Lung (tissue), 12 donors: ENCODE results near the gene B3GNT2. TPM values are rescaled to one million over a fixed set of nuclear protein-coding genes. Genes with fewer than 3 reads are reported as not detected.
A peak's percentile ranks its signal among the peaks of the same experiment; 100 is the strongest.

Source experiments
- ATAC-seq: fragments of 200-7000 bp; cut with Tn5 transposase; one replicate; pipeline ENCODE4 v1.9.1; 2020; ENCODE audit warnings: moderate number of reproducible peaks; ENCODE audit not compliant: insufficient read depth, low FRiP score
- DNase-seq, 3 donors: peaks; one replicate each; pipeline ENCODE4 v3.0.0-alpha.2; 2013 to 2017
- H3K27ac ChIP-seq, 2 donors: one replicate each; pipeline ENCODE4 v1.5.1; 2013; ENCODE audit warnings: mild to moderate bottlenecking in 2 of 2, moderate library complexity in 2 of 2, control low read depth in 1 of 2, inconsistent platforms in 1 of 2, low read depth in 1 of 2, low read length in 1 of 2
- H3K27me3 ChIP-seq, 3 donors: one replicate each; pipeline ENCODE4 v1.5.1; 2013; ENCODE audit warnings: low read length in 2 of 3; ENCODE audit not compliant: control insufficient read depth in 3 of 3, insufficient read depth in 3 of 3
- H3K36me3 ChIP-seq, 4 donors: one replicate each; pipeline ENCODE4 v1.5.1; 2013; ENCODE audit warnings: low read length in 4 of 4, mild to moderate bottlenecking in 1 of 4, moderate library complexity in 1 of 4; ENCODE audit not compliant: control insufficient read depth in 4 of 4, insufficient read depth in 4 of 4
- H3K4me1 ChIP-seq, 5 donors: one replicate each; pipeline ENCODE4 v1.5.1; 2013; ENCODE audit warnings: low read length in 5 of 5, mild to moderate bottlenecking in 2 of 5, moderate library complexity in 1 of 5; ENCODE audit not compliant: control insufficient read depth in 5 of 5, insufficient read depth in 5 of 5
- H3K4me3 ChIP-seq: one replicate; pipeline ENCODE4 v1.5.1; 2013; ENCODE audit warnings: mild to moderate bottlenecking, control low read depth, moderate library complexity
- H3K9ac ChIP-seq, 2 donors: one replicate each; pipeline ENCODE4 v1.5.1; 2013; ENCODE audit warnings: low read length in 2 of 2, control low read depth in 1 of 2; ENCODE audit not compliant: insufficient read depth in 1 of 2
- H3K9me3 ChIP-seq, 4 donors: one replicate each; pipeline ENCODE4 v1.5.1; 2013; ENCODE audit warnings: low read length in 3 of 4, mild to moderate bottlenecking in 1 of 4, moderate library complexity in 1 of 4; ENCODE audit not compliant: control insufficient read depth in 4 of 4, insufficient read depth in 3 of 4
- WGBS, 2 donors: extraction: QIAGEN DNeasy Blood & Tissue Kit; methylation state at CpG; one replicate each; pipeline ENCODE4 v1.1.7; 2013; 5-methylcytosine and 5-hydroxymethylcytosine counted together
- polyA plus RNA-seq, 2 donors: library from polyadenylated mRNA; stranded (reverse); fragments of 200-250 nt; gene quantifications; one replicate each; pipeline ENCODE4 v1.2.1, GENCODE V29; 2013
- total RNA-seq, 2 donors: library from RNA; depleted of rRNA in 1 of 2; stranded (reverse); fragments of >200 nt in 1 of 2; gene quantifications; one replicate each; pipeline ENCODE4 v1.2.1, GENCODE V29; 2014 to 2021
- TF ChIP-seq, protein P1 (sequence below): IDR thresholded peaks from 2 replicates; pipeline ENCODE4 v1.5.1; 2012; ENCODE audit warnings: mild to moderate bottlenecking; ENCODE audit errors: control extremely low read depth, extremely low read depth
- donor health status: control.
- donor health status: control.
- donor health status: Bipolar disorder and iron deficiency.
- donor health status: healthy.
- donor health status: DM: yes; HTN: yes; CAD: no.

The B3GNT2 gene
- total and polyA plus RNA-seq, 4 donors: 11.4 to 41.8 (median 25.4) TPM

DNA sequence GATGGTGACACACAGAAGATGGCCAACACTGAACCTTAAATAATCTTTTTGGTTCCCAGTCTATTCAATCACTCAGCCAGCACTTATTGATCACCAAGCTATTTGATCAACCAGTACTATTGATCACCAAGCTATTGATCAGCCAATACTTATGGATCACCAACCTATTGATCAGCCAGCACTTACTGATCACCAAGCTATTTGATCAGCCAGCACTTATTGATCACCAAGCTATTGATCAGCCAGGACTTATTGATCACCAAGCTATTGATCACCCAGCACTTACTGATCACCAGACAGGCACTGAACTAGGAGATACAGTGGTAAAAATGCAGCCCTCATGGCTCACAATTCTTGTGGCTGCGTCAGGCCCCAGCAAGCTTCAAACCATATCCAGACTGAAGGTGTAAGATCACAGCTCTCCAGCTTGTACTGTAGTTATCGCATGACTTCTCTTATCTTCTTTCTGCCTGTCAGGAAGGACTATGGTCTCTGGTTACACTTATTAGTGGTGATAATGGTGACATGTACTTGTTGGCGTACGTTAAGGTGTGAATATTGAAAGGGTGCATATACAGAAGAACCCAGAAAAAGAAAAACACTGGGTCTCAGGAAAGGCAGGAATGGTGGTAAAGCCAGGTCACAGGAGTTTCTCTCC lies 18.4 kb upstream of the B3GNT2 start:
- 94 to 96% methylated on average over 4 of the region's 4 CpGs for WGBS, 2 donors
- Histone ChIP-seq H3K27ac (no peak overlapping the region), H3K27me3 (no peaks in the 10 kb centered on the region), H3K36me3 (no peaks in the 10 kb centered on the region), H3K9me3 (no peaks in the 10 kb centered on the region), H3K4me1 (peaks cover 6 to 18% (median 8%) of the 10 kb centered on the region in 5 donors), H3K4me3 (no peak overlapping the region), H3K9ac (no peak overlapping the region)
- DNase-seq (no peak), ATAC-seq (no peak)
- TF ChIP-seq, protein P1, sequence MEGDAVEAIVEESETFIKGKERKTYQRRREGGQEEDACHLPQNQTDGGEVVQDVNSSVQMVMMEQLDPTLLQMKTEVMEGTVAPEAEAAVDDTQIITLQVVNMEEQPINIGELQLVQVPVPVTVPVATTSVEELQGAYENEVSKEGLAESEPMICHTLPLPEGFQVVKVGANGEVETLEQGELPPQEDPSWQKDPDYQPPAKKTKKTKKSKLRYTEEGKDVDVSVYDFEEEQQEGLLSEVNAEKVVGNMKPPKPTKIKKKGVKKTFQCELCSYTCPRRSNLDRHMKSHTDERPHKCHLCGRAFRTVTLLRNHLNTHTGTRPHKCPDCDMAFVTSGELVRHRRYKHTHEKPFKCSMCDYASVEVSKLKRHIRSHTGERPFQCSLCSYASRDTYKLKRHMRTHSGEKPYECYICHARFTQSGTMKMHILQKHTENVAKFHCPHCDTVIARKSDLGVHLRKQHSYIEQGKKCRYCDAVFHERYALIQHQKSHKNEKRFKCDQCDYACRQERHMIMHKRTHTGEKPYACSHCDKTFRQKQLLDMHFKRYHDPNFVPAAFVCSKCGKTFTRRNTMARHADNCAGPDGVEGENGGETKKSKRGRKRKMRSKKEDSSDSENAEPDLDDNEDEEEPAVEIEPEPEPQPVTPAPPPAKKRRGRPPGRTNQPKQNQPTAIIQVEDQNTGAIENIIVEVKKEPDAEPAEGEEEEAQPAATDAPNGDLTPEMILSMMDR: no peak

DNA sequence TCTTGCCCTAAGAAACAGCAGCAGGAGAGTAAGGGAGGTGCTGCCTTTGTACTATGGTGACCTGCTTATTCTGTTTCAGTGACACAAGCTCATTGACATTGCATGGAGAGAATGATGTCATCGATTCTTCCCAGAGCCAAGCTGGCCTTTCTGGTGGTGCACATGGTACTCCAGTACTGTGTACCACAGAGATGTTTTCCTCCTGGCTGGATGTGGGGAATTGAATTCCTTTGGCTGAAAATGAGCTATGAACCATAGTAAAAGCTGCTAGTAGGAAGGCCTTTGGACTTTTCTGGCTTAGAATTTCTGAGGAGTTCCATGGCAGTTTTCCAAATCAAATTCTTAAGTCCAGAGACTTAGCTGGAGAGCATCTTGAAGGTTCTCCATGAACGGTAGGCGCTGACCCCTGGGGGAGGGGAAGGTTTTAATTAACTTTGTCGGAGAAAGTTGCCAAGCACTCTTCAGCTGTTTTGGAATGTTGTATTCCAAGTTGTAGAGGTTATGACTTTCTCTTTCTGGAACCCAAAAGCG lies 17.1 kb upstream of the B3GNT2 start:
- ATAC-seq: peak; percentile 71
- Histone ChIP-seq H3K27ac (peak overlapping the region in 1 of 2 donors; percentile 56), H3K9me3 (no peaks in the 10 kb centered on the region)

DNA sequence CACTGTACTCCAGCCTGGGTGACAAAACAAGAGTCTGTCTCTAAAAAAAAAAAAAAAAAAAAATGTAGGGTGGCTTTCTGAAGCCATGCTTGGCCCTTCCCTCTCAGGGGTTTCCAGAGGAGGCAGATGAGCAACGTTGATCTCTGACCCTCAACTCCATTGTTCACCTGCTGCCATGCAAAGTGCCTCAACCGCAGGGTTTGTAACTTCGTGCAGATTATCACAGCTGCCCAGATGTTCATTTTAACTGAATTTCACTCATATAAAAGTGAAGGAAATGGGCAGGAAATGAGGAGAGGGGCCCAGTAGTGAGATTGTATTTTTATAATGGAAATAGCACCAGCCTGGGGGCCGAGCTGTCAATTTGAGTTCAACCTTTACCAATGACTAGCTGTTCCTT lies 14.9 kb upstream of the B3GNT2 start:
- Histone ChIP-seq H3K27me3 (no peaks in the 10 kb centered on the region), H3K9ac (no peak overlapping the region), H3K4me1 (peaks cover 6 to 43% (median 17%) of the 10 kb centered on the region in 5 donors), H3K9me3 (no peaks in the 10 kb centered on the region), H3K4me3 (no peak overlapping the region), H3K36me3 (no peaks in the 10 kb centered on the region), H3K27ac (no peak overlapping the region)
- 38 to 66% methylated on average over 4 of the region's 4 CpGs for WGBS, 2 donors
- DNase-seq (no peak), ATAC-seq (no peak)
- TF ChIP-seq, protein P1: no peak

More for the DNA sequence above, 17.1 kb upstream of the B3GNT2 start:
- TF ChIP-seq, protein P1: no peak
- H3K4me1 ChIP-seq: peaks cover 6 to 23% (median 8%) of the 10 kb centered on the region in 5 donors
- no peaks in the 10 kb centered on the region for H3K27me3 ChIP-seq
- no peak overlapping the region for H3K9ac ChIP-seq
- DNase-seq: peak; percentile 57 to 85 (median 72)
- no peak overlapping the region for H3K4me3 ChIP-seq
- H3K36me3 ChIP-seq: no peaks in the 10 kb centered on the region
- WGBS, 2 donors: 60 to 86% methylated on average over 5 of the region's 5 CpGs
